GM23248 (cell line): ENCODE results near the gene CREB3. TPM values are rescaled to one million over a fixed set of nuclear protein-coding genes. Genes with fewer than 3 reads are reported as not detected.

ENCODE experiments used
- DNase-seq: peaks from one replicate; pipeline ENCODE4 v3.0.0-alpha.2; 2015
- H2AFZ ChIP-seq: fragments of 200-600 bp; sonication (generic); 2 replicates; pipeline ENCODE4 v1.6.1; 2016; ENCODE audit warnings: antibody characterized with exemption
- H3F3A ChIP-seq: fragments of 200-600 bp; sonication (generic); 2 replicates; pipeline ENCODE4 v1.6.1; 2016; ENCODE audit warnings: mild to moderate bottlenecking, antibody characterized with exemption, mixed run types; ENCODE audit not compliant: insufficient read depth
- H3K27ac ChIP-seq: fragments of 200-600 bp; sonication (generic); 2 replicates; pipeline ENCODE4 v1.5.1; 2016; ENCODE audit warnings: mild to moderate bottlenecking
- H3K27me3 ChIP-seq: fragments of 200-600 bp; sonication (generic); replicated peaks from 2 replicates; pipeline ENCODE4 v1.6.1; 2016; ENCODE audit warnings: mild to moderate bottlenecking; ENCODE audit not compliant: insufficient read depth
- H3K36me3 ChIP-seq: fragments of 200-600 bp; sonication (generic); 2 replicates; pipeline ENCODE4 v1.6.1; 2016; ENCODE audit warnings: low read depth, mild to moderate bottlenecking
- H3K4me1 ChIP-seq: fragments of 200-600 bp; sonication (generic); 2 replicates; pipeline ENCODE4 v1.6.1; 2016; ENCODE audit warnings: mild to moderate bottlenecking; ENCODE audit not compliant: insufficient read depth
- H3K4me2 ChIP-seq: fragments of 200-600 bp; sonication (generic); one replicate; pipeline ENCODE4 v1.6.1; 2016; ENCODE audit warnings: mild to moderate bottlenecking; ENCODE audit not compliant: unreplicated experiment
- H3K4me3 ChIP-seq: fragments of 200-600 bp; sonication (generic); 2 replicates; pipeline ENCODE4 v1.5.1; 2016; ENCODE audit warnings: mild to moderate bottlenecking
- H3K79me2 ChIP-seq: fragments of 200-600 bp; sonication (generic); 2 replicates; pipeline ENCODE4 v1.6.1; 2016; ENCODE audit warnings: mild to moderate bottlenecking; ENCODE audit not compliant: insufficient read depth
- H3K9ac ChIP-seq: fragments of 200-600 bp; sonication (generic); 2 replicates; pipeline ENCODE4 v1.6.1; 2016; ENCODE audit warnings: mild to moderate bottlenecking
- H3K9me2 ChIP-seq: fragments of 200-600 bp; sonication (generic); 2 replicates; pipeline ENCODE4 v1.6.1; 2016; ENCODE audit warnings: mixed run types, mild to moderate bottlenecking, moderate library complexity; ENCODE audit not compliant: insufficient read depth
- H3K9me3 ChIP-seq: fragments of 200-600 bp; sonication (generic); one replicate; pipeline ENCODE4 v1.6.1; 2017; ENCODE audit warnings: low read depth
- H4K20me1 ChIP-seq: fragments of 200-600 bp; sonication (generic); 2 replicates; pipeline ENCODE4 v1.6.0; 2016; ENCODE audit not compliant: insufficient read depth
- EZH2 ChIP-seq: fragments of 200-600 bp; sonication (generic); IDR thresholded peaks from 2 replicates; pipeline ENCODE4 v1.6.1; 2018; ENCODE audit warnings: antibody characterized with exemption, mild to moderate bottlenecking; ENCODE audit not compliant: insufficient read depth, poor library complexity, severe bottlenecking
- EZH2phosphoT487 ChIP-seq: fragments of 200-600 bp; sonication (generic); IDR thresholded peaks from 2 replicates; pipeline ENCODE4 v1.6.1; 2018; ENCODE audit warnings: antibody characterized with exemption, moderate library complexity, mild to moderate bottlenecking, low read depth; ENCODE audit not compliant: insufficient read depth
- WGBS, 2 experiments: methylation state at CpG; one replicate each; pipeline ENCODE4 v1.1.6; 2015 to 2017; ENCODE audit warnings: low lambda C conversion rate in 2 of 2, low coverage in 1 of 2; ENCODE audit errors: missing lambda C conversion rate in 2 of 2; 5-methylcytosine and 5-hydroxymethylcytosine counted together
- in situ Hi-C: fragments of 300-500 bp; cut with MboI; formaldehyde crosslinking; loops from 2 replicates; pipeline ENCODE4 v1.15.0; 2020
- polyA plus RNA-seq: library from polyadenylated mRNA; unstranded; fragments of >200 nt; fragmentation: Nextera tagmentation; extraction: Ambion mirVana; gene quantifications from 2 replicates; pipeline ENCODE4 v1.2.1, GENCODE V29; 2016
- total RNA-seq: library from RNA; depleted of rRNA; stranded (reverse); fragments of >200 nt; shearing (Covaris generic); gene quantifications from 2 replicates; pipeline ENCODE4 v1.2.3, GENCODE V29; 2014

Gene CREB3
- total and polyA plus RNA-seq, 2 experiments from 2014 or later, result 101 to 113 TPM

DNA sequence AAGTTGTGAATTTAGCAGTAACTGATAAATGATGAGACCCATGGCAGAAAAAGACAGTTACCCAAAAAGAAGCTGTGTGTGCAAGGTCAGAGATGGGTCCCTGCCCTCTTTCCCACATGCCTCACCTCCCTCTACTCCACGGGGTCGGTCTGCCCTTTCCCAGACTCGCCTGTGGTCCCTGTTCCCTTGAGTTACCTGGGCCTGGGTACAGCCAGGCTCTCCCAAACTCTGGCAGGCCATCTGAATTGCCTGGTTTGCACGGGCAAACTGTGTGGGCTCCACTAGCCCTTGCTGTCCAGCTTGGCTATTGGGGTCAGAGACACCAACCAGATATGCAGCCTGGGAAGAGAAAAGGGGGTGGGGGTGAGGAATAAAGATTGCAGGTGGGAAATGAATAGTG, 24.3 kb upstream of the CREB3 start:
- H3K4me2 ChIP-seq, result no peak overlapping the region
- no peak overlapping the region for H2AFZ ChIP-seq
- peaks cover 88% of the 10 kb centered on the region for H3K36me3 ChIP-seq
- in situ Hi-C loops, result loop anchor here (25.0 kb wide), 1 partner anchor 96 kb away; the partner anchor contains the start of genes CD72 and TESK1
- no peak overlapping the region for H3K9ac ChIP-seq
- H3F3A ChIP-seq, result peaks cover 62% of the 10 kb centered on the region
- 98 to 99% methylated on average over 4 of the region's 4 CpGs for WGBS, 2 experiments
- no peaks in the 10 kb centered on the region for H3K9me3 ChIP-seq
- H4K20me1 ChIP-seq, result no peaks in the 10 kb centered on the region
- no peak for DNase-seq
- H3K4me1 ChIP-seq, result no peaks in the 10 kb centered on the region
- H3K27ac ChIP-seq, result no peak overlapping the region
- no peaks in the 10 kb centered on the region for H3K27me3 ChIP-seq
- TF ChIP-seq EZH2phosphoT487 (no peak), EZH2 (no peak)
- no peaks in the 10 kb centered on the region for H3K9me2 ChIP-seq
- no peak overlapping the region for H3K4me3 ChIP-seq
- peaks cover 59% of the 10 kb centered on the region for H3K79me2 ChIP-seq

DNA sequence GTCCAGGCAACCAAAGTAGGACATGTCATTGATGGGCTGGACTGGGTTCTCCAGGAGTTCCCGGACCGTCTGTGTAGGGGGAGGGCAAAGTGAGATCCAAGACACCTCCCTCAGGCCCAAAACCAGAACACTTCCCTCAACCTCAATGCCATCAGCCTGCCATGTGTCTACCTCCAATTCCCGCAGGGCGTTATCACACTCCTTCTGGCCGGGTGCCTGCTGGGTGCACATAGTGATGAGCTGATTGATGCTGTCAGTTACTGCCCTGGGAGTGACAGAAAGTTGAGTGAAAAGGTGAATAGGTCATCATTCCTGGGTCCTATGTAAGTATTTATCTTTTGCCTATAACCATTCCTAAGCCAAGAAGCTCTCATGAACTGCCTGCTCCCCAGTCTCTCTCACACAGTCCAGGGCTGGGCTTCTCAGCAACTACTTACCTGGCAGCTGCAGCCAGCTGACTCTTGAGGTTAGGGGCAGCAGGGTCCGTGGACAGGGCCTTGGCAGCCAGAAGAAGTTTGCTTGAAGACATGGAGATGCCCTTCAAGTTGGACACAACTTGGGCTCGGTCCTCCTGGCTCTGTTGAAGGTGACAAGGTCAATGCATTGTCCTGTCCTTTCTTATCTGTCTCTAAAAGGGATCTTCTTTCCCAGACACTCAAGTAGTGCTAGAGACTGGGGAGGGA, 21.5 kb upstream of the CREB3 start:
- Histone ChIP-seq H3K4me2 (no peak overlapping the region), H3K9ac (no peak overlapping the region), H3K4me3 (no peak overlapping the region), H3K27me3 (no peaks in the 10 kb centered on the region), H3K9me2 (no peaks in the 10 kb centered on the region), H3K36me3 (peaks cover 81% of the 10 kb centered on the region), H2AFZ (no peak overlapping the region), H3K9me3 (no peaks in the 10 kb centered on the region), H4K20me1 (no peaks in the 10 kb centered on the region), H3K27ac (no peak overlapping the region), H3K4me1 (no peaks in the 10 kb centered on the region), H3F3A (peaks cover 66% of the 10 kb centered on the region), H3K79me2 (peaks cover 76% of the 10 kb centered on the region)
- in situ Hi-C loops, result loop anchor here (25.0 kb wide), 1 partner anchor 99 kb away; the partner anchor contains the start of genes CD72 and TESK1
- no peak for TF ChIP-seq EZH2phosphoT487
- no peak for TF ChIP-seq EZH2
- WGBS, 2 experiments, result 67 to 70% methylated on average over 7 of the region's 7 CpGs
- no peak for DNase-seq

- Histone ChIP-seq H3K9me2 (no peaks in the 10 kb centered on the region), H3K4me1 (no peaks in the 10 kb centered on the region), H3K79me2 (peaks cover 76% of the 10 kb centered on the region), H3K27me3 (no peaks in the 10 kb centered on the region), H3K4me2 (no peak overlapping the region), H3K9me3 (no peaks in the 10 kb centered on the region), H3K27ac (no peak overlapping the region), H3K4me3 (no peak overlapping the region), H2AFZ (no peak overlapping the region), H3K36me3 (peaks cover 81% of the 10 kb centered on the region), H3F3A (peaks cover 66% of the 10 kb centered on the region), H3K9ac (no peak overlapping the region), H4K20me1 (no peaks in the 10 kb centered on the region)
- 86 to 89% methylated on average over 19 to 21 of the region's 21 CpGs for WGBS, 2 experiments
- in situ Hi-C loops, result loop anchor here (25.0 kb wide), 1 partner anchor 99 kb away; the partner anchor contains the start of genes CD72 and TESK1
- DNase-seq, result no peak
- TF ChIP-seq EZH2phosphoT487 (no peak), EZH2 (no peak)
Measured at GRCh38 chr9:35711501-35712428, 20.7 kb upstream of the CREB3 start.

- 93 to 94% methylated on average over 11 of the region's 11 CpGs for WGBS, 2 experiments
- Histone ChIP-seq H3K4me3 (no peak overlapping the region), H3K79me2 (peaks cover 76% of the 10 kb centered on the region), H4K20me1 (no peaks in the 10 kb centered on the region), H3K4me2 (no peak overlapping the region), H3K9ac (no peak overlapping the region), H3K27me3 (no peaks in the 10 kb centered on the region), H3K27ac (no peak overlapping the region), H2AFZ (no peak overlapping the region), H3K9me2 (no peaks in the 10 kb centered on the region), H3F3A (peaks cover 55% of the 10 kb centered on the region), H3K9me3 (no peaks in the 10 kb centered on the region), H3K36me3 (peaks cover 81% of the 10 kb centered on the region), H3K4me1 (no peaks in the 10 kb centered on the region)
- TF ChIP-seq EZH2phosphoT487, result no peak
- no peak for TF ChIP-seq EZH2
- in situ Hi-C loops, result loop anchor here (25.0 kb wide), 1 partner anchor 101 kb away; the partner anchor contains the start of genes CD72 and TESK1
- DNase-seq, result no peak
Measured at GRCh38 chr9:35712762-35713400, 19.6 kb upstream of the CREB3 start.
